A673 (cell line): ENCODE measurements around the gene COL13A1. TPM values are rescaled to one million over a fixed set of nuclear protein-coding genes. Genes with fewer than 3 reads are reported as not detected.

Source experiments
- BruUV-seq: library from RNA; stranded (reverse); fragments of 400-500 nt; replicated peaks from 2 replicates; lab custom pipeline; 2021; lab: Mats Ljungman, UMichigan
- CTCF ChIA-PET: fragments of 300-600 bp; sonication (Branson Sonifier 250); formaldehyde crosslinking; loops from one replicate; lab custom pipeline; 2022; ENCODE audit warnings: antibody characterized with exemption; lab: Charles Lee
- POLR2A ChIA-PET: fragments of 300-600 bp; sonication (Branson Sonifier 250); formaldehyde crosslinking; loops from one replicate; lab custom pipeline; 2022; ENCODE audit warnings: antibody characterized with exemption; ENCODE audit not compliant: low non-redundant PET; lab: Charles Lee
- DNase-seq: peaks from one replicate; pipeline ENCODE4 v3.0.0-alpha.2; 2015; ENCODE audit warnings: low spot score
- H3K27ac ChIP-seq: fragments of 200-600 bp; sonication (generic); 2 replicates; pipeline ENCODE4 v1.5.1; 2016; ENCODE audit warnings: mixed run types, low read depth, mild to moderate bottlenecking, mixed read lengths, antibody characterized with exemption, low read length; ENCODE audit not compliant: poor library complexity, severe bottlenecking
- H3K27me3 ChIP-seq: fragments of 200-600 bp; sonication (generic); replicated peaks from 2 replicates; pipeline ENCODE4 v1.6.1; 2017; ENCODE audit warnings: mixed run types, low read depth, mild to moderate bottlenecking, mixed read lengths, antibody characterized with exemption, low read length; ENCODE audit not compliant: insufficient read depth, poor library complexity
- H3K36me3 ChIP-seq: fragments of 200-600 bp; sonication (generic); 2 replicates; pipeline ENCODE4 v1.6.1; 2016; ENCODE audit warnings: mixed run types, mild to moderate bottlenecking, mixed read lengths, antibody characterized with exemption, low read length; ENCODE audit not compliant: insufficient read depth, poor library complexity, severe bottlenecking
- H3K4me1 ChIP-seq: fragments of 200-600 bp; sonication (generic); 2 replicates; pipeline ENCODE4 v1.6.1; 2017; ENCODE audit warnings: mixed run types, mild to moderate bottlenecking, mixed read lengths, antibody characterized with exemption, low read length; ENCODE audit not compliant: insufficient read depth, poor library complexity, severe bottlenecking
- H3K4me3 ChIP-seq: fragments of 200-600 bp; sonication (generic); 2 replicates; pipeline ENCODE4 v1.5.1; 2016; ENCODE audit warnings: low read depth, mixed run types, mild to moderate bottlenecking, mixed read lengths, low read length; ENCODE audit not compliant: poor library complexity, severe bottlenecking
- H3K9me3 ChIP-seq: fragments of 200-600 bp; sonication (generic); 2 replicates; pipeline ENCODE4 v1.6.1; 2016; ENCODE audit warnings: mixed run types, low read depth, mild to moderate bottlenecking, mixed read lengths, antibody characterized with exemption, low read length; ENCODE audit not compliant: poor library complexity, severe bottlenecking
- CTCF ChIP-seq: fragments of 300-800, 200-600 bp; sonication (generic); conservative IDR thresholded peaks from 2 replicates; pipeline ENCODE4 v1.5.1; 2017; ENCODE audit warnings: low read depth, mild to moderate bottlenecking, antibody characterized with exemption, low read length, moderate library complexity, mixed read lengths
- EZH2 ChIP-seq: fragments of 200-600 bp; sonication (generic); IDR thresholded peaks from 2 replicates; pipeline ENCODE4 v1.6.1; 2017; ENCODE audit warnings: borderline replicate concordance, low read depth, mild to moderate bottlenecking, mixed read lengths, antibody characterized with exemption, low read length; ENCODE audit not compliant: poor library complexity, severe bottlenecking
- intact Hi-C: fragments of 100-400 bp; cut with micrococcal nuclease; formaldehyde crosslinking; loops from one replicate; pipeline ENCODE4 v1.10.0; 2022; ENCODE audit not compliant: unreplicated experiment
- total RNA-seq: library from RNA; stranded (reverse); gene quantifications from 2 replicates; pipeline ENCODE4 v1.2.3, GENCODE V29; 2021

COL13A1 gene
- total RNA-seq, 1 experiment from 2014 or later, result 2.0 TPM

- no peaks in the 10 kb centered on the region for H3K27me3 ChIP-seq
- no peak overlapping the region for H3K4me3 ChIP-seq
- H3K27ac ChIP-seq, result no peak overlapping the region
- peaks cover 20% of the 10 kb centered on the region for H3K4me1 ChIP-seq
- TF ChIP-seq EZH2 (no peak), CTCF (no peak)
- intact Hi-C loops, result no loop called here
- DNase-seq, result no peak
- H3K36me3 ChIP-seq, result no peaks in the 10 kb centered on the region
- ChIA-PET POLR2A (no interaction called here), CTCF (no interaction called here)
- H3K9me3 ChIP-seq, result no peaks in the 10 kb centered on the region
- no TSS peak for BruUV-seq
Measured at GRCh38 chr10:69847458-69847857, 45.8 kb downstream of the COL13A1 start.

GRCh38 chr10:69847883-69848282, 46.2 kb downstream of the COL13A1 start:
- intact Hi-C loops, result no loop called here
- POLR2A ChIA-PET, result no interaction called here

GRCh38 chr10:69848454-69848853, 46.7 kb downstream of the COL13A1 start:
- BruUV-seq, result no TSS peak

More at GRCh38 chr10:69847883-69848282, 46.2 kb downstream of the COL13A1 start:
- no peak overlapping the region for H3K27ac ChIP-seq
- peaks cover 20% of the 10 kb centered on the region for H3K4me1 ChIP-seq
- TF ChIP-seq CTCF (no peak), EZH2 (no peak)
- no peaks in the 10 kb centered on the region for H3K9me3 ChIP-seq
- no peak for DNase-seq
- no TSS peak for BruUV-seq
- H3K27me3 ChIP-seq, result no peaks in the 10 kb centered on the region
- no peaks in the 10 kb centered on the region for H3K36me3 ChIP-seq
- H3K4me3 ChIP-seq, result no peak overlapping the region
- CTCF ChIA-PET, result no interaction called here

More at GRCh38 chr10:69848454-69848853, 46.7 kb downstream of the COL13A1 start:
- DNase-seq, result no peak
- no peaks in the 10 kb centered on the region for H3K9me3 ChIP-seq
- intact Hi-C loops, result no loop called here
- H3K4me1 ChIP-seq, result peaks cover 20% of the 10 kb centered on the region
- ChIA-PET POLR2A (no interaction called here), CTCF (no interaction called here)
- TF ChIP-seq CTCF, result no peak
- TF ChIP-seq EZH2, result no peak
- H3K36me3 ChIP-seq, result no peaks in the 10 kb centered on the region
- H3K4me3 ChIP-seq, result no peak overlapping the region
- no peaks in the 10 kb centered on the region for H3K27me3 ChIP-seq
- no peak overlapping the region for H3K27ac ChIP-seq
